ENCODE data around the gene MTOR.

Gene MTOR

DNA sequence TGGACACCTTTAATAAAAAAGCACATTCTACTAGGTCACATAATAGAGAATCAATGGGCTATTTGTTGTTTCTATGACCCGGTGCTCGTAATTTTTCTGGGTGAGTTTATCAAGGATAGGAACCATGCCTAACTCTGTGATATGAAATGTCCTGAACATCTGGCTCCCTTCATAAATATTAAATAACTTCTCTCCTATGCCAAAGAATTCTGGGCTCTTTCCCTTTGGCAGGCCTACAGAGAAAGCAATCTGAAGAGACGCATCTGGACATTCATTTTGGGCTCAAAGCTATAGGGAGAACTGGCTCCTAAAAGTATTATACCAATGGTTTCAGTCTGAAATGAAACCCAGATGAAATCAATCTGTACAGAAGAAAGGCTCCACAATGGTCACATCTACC, 112.0 kb downstream of the MTOR start:
- no peak for DNase-seq (ENCODE audit: low spot score)

DNA sequence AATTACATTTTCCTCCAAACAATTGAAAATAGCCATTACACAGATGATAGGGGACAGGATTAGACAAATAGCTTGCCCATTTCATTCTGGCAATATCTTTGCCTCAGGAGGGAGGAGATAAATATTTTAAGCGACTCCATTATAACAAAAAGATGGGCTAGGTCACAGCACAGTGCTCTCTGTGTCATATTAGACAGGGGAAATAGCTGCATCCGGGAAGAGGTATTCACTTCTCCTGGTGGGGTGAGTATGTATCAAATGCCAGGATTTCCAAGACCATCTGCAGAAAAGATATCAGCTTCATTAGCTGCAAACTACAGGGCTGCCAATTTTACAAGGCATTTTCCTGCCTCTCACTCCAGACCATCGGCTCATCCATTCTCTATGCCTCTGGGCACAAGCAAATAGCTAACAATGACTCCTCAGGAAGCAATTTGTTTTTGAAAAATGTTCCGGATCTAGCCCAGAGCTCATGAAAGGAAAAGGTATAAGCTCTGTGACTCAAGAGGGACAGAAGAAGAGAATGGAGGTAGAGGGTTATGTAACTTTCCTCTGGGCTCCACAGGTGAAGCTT, 115.1 kb downstream of the MTOR start:
- peak; percentile 32 for DNase-seq (ENCODE audit: low spot score)

DNA sequence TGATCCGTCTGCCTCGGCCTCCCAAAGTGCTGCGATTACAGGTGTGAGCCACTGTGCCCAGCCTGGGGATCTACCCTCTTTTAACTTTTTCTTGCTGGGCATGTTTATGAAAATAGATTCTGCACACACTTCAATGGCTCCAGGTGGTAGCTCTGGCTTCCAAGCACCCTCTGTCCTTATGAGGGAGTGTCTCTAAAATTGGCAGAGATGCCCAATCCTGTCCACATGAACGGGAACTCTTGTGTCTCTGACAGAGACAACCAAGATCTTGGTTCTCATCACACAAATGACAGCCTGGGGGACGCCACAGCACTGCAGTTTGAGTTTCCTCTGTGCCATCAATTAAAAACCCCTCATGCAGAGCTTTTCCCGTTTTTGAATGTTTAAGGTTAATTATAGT, 116.6 kb downstream of the MTOR start:
- DNase-seq (ENCODE audit: low spot score) = no peak

- DNase-seq (ENCODE audit: low spot score) = no peak
These were observed 117.6 kb downstream of the MTOR start for GRCh38 chr1:11144570-11145256.

DNA sequence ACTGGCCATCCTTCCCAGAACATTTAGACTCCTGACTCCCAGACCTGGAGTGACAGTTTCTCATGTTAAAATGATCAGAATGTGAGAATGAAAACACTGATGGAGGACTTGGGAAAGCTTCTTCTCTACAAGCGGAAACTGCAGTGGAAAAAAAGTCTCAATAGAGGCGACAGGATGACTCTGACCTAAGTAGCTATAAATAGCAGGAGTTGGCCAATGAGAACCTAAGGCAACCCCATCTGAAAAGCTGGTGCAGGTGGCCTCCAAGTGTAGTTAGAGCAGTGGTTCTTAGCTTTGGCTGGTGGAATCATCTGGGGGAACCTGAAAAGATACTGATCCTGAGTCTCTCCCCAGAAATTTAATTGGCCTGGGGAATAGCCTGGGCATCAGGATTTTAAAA, 118.4 kb downstream of the MTOR start:
- no peak for DNase-seq (ENCODE audit: low spot score)

GRCh38 chr1:11143401-11143800, 119.0 kb downstream of the MTOR start:
- no peak for DNase-seq (ENCODE audit: low spot score)

DNA sequence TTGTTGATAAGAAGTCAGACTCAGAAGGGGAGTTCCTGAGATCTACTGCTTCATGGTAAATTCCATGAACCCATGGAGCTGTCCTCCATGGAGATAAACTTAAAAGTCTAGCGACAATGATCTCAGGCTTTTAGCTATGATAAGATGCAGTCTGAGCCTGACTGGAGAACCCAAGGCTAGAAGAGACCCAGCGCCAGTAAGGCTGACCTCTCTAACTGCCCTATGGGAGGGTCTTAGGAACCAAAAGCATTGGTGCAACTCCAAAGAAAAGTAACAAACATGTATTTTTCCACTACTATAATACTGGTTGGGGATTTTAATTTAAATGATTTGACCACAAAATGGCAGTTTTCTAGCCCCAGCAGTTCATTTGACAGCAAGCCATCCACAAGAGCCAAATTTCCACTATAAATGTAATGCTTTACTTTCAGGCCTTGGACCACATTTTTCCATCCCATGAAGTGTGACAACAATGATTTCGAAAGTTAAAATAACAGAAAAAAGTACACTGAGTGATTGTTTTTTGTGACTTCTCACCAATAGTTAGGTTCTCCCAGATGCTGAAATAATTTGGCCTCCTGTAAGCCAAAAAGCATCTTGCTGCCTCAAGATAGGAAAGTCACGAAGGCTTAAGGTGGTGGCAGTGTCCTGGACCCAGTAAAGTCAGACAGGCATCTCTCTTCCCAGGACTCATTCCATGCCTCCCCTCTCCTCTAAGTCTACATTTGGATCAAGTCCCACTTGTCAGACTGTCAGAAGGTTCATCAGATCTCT, 119.5 kb downstream of the MTOR start:
- no peak for DNase-seq (ENCODE audit: low spot score)

GRCh38 chr1:11138952-11139351, 123.4 kb downstream of the MTOR start:
- DNase-seq (ENCODE audit: low spot score) = peak; percentile 73

DNA sequence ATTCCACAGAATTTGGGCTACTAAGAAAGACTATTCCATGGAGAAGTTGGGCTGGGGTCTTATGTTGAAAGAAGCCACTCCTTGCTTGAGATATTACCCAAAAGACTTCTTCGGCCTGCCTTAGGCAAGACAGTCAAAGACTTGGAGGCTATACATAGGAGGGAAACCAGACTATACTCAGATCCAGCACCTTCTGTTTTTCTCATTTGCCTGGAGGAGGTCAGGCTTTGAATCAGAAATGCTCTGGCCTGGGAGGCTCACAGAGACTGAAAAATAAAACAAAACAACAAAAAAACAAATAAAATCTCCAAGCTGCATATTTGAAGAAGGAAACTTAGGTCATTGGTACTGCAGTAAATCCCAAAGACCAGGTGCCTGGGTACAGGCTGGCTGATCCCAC, 124.3 kb downstream of the MTOR start:
- DNase-seq (ENCODE audit: low spot score) = no peak

- peak; percentile 13 for DNase-seq (ENCODE audit: low spot score)
These were observed 127.5 kb downstream of the MTOR start for GRCh38 chr1:11134898-11135266.

GRCh38 chr1:11134251-11134897, 128.0 kb downstream of the MTOR start:
- peak; percentile 49 for DNase-seq (ENCODE audit: low spot score)

DNA sequence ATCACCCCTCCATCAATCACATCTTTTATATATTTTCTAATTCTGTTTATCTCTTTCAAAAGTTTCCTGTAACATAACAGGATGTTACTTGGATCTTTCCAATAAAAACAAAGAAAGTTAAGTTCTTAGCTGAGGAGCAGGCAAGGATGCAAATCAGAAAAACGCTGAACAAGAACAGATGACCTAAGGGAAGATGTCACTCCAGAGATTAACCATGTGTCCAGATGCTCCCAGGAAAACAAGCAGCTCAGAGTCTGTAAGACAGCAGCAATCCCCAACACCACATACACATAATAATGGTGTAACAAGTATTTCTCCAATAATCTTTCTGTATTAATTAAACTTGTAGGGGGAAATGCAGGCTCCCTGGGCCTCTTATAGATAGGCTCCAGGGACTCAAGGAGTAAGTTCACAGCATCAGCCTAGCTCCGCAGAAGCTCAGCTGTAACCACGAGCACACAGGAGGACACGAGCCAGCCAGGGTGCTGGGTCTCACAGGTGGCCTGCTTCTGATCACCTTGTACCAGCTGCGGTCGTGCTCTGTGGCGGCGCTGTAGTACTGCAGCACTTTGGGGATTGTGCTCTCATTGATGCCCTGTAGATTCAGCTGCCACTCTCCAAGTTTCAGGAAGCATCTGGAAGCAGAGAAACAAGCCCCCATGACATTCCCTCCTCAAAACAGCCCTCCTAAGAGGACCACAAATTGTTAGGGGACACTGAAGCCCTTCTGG, 129.6 kb downstream of the MTOR start:
- DNase-seq (ENCODE audit: low spot score) = no peak

- no peak for DNase-seq (ENCODE audit: low spot score)
These were observed 130.5 kb downstream of the MTOR start for GRCh38 chr1:11131816-11132215.

DNA sequence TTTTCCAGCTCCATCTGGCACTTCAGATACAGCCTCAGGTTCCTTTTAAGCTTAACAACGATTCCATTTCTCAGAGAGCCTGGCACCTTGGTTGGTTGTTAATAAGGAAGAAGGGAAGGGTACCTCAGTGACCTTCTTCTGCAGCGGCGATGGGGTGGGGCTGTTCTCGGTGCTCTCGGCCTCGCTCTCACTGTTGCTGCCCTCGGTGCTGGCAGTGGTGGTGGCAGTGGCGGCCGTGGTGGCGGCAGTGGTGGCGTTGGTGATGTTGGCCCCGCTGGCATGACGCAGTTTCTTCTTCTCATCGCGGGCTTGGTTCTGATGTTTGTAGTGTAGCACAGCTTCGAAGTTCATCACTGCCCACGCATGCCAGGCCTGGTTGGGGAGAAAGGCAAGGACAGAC, 131.9 kb downstream of the MTOR start:
- no peak for DNase-seq (ENCODE audit: low spot score)

DNA sequence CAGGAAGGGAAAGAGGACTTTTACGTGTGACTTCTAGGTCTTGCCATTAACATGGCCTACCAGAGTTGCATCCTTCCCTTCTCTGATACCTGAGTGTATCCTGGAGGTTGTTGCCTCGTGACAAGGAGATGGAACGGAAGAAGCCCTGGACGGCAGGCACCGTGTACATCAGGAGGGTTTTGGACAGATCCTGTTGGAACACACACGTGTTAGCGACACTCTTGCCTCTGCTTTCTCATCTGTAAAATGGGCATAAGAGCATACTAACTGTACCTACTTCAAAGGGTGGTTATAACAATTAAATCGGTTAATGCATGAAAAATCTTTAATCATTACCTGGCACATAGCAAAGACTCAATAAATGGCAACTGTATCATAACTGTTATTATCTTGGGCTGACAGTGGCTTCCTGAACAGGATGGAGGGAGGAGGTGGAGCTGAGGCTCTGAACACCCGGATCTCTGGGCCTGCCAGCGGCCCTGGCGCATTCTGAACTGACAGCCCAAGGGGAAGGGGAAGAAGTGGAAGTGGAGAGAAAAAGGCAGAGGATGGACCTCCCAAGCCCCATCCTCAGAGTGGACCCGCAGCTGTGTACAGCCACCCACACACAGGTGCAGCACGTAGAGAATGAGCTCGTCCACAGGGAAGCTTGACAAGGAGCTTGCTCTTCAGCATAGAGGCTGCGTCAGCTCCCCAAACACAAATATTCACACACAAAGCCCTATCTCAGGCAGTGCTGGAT, 132.5 kb downstream of the MTOR start:
- DNase-seq (ENCODE audit: low spot score) = no peak

DNA sequence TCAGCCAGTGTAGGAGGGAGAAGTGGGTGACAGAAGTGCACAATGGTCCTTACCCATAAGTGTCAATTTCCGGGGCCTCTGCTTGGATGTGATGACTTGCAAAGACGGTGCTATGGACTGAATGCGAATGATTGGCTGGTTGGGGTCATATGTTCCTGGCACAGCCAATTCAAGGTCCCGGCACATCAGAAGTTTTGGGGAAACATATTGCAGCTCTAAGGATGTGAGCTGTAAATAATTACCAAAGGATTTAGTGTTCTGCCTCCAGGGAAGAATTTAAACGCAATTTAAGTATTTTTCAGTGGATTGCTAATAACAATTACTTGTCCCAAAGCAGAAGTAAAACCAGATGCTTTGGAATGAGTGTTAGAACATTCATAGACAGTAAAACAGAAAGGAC, 135.8 kb downstream of the MTOR start:
- DNase-seq (ENCODE audit: low spot score) = peak; percentile 28

DNA sequence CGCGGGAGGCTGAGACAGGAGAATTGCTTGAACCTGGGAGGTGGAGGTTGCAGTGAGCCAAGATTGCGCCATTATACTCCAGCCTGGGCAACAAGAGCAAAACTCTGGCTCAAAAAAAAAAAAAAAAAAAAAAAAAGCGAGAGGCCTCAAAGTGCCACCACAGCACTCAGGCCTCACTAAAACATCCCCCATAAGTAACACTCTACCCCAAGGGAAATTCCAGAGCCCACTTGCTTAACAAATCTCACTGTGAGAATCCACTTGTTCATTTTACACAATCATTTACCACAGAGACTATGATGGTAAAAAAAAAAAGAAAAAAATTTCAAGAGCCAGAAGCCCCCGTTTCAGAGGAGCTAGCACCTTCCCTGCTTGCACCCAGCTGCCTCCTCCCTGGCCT, 136.4 kb downstream of the MTOR start:
- no peak for DNase-seq (ENCODE audit: low spot score)

GRCh38 chr1:11124965-11125364, 137.4 kb downstream of the MTOR start:
- no peak for DNase-seq (ENCODE audit: low spot score)

DNA sequence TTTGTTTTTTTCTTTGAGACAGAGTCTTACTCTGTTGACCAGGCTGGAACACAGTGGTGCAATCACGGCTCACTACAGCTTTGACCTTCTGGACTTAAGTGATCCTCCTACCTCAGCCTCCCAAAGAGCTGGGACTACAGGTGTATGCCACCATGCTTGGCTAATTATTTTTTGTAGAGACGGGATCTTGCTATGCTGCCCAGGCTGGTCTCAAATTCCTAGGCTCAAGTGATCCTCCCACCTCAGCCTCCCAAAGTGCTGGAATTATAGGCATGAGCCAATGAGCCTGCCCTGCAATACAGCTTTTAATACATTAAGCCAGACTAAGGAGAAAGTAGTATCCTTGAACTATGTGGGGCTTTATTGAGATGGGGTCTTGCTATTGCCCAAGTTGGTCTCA, 146.0 kb downstream of the MTOR start:
- DNase-seq (ENCODE audit: low spot score) = no peak

DNA sequence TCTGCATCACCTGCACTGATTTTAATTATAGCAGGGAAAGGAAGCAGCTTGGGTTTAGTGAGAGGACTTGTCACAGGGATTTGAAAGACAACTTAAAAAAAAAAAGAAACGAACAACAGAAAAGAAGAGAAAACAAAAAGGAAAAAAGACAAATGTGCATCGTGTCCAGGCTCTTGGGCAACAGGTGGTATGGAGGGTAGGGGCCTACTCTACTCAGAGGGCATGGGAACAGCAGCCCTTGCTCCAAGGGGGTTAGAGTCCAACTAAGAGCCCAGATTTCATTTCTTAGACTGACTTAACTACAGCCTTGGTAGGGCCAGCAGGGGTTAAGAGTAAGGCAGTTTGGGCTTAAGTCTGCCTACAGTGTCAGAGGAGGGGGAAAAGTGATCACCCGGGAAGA, 147.4 kb downstream of the MTOR start:
- no peak for DNase-seq (ENCODE audit: low spot score)

- DNase-seq (ENCODE audit: low spot score) = no peak
These were observed 153.1 kb downstream of the MTOR start for GRCh38 chr1:11109047-11109760.

All from AG08395 (cell line).